NCI-H2196 treated with DMSO at 0.1 percent for 48 hours (cell line): ENCODE data around the gene TMC2.
"Not testable (repeated sequence)": the region's sequence is repeated elsewhere in the genome, so short reads cannot be mapped to it uniquely, and the experiment has no call there.

Experiments used
- DNase-seq: peaks from one replicate; lab custom pipeline; 2025; ENCODE audit not compliant: unreplicated experiment; lab: John Stamatoyannopoulos, UW

TMC2 gene

DNA sequence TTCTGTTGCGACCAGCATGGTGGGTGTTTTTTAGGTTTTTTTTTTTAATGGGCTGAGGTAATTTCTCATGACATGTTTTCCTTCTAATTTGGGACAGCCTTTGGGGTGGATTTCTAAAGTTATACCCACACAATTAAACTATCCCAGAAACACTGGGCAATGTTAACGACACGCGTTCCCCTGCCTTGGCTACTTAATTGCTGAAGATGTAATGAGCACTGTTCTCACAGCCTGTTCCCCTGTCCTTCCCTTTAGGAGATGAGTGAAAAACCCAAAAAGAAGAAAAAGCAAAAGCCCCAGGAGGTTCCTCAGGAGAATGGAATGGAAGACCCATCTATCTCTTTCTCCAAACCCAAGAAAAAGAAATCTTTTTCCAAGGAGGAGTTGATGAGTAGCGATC is 121.3 kb downstream of the TMC2 start:
- no peak for DNase-seq

- no peak for DNase-seq
Observed at GRCh38 chr20:2658414-2659354, 122.3 kb downstream of the TMC2 start.

- DNase-seq = no peak
Observed at GRCh38 chr20:2659547-2659946, 123.2 kb downstream of the TMC2 start.

DNA sequence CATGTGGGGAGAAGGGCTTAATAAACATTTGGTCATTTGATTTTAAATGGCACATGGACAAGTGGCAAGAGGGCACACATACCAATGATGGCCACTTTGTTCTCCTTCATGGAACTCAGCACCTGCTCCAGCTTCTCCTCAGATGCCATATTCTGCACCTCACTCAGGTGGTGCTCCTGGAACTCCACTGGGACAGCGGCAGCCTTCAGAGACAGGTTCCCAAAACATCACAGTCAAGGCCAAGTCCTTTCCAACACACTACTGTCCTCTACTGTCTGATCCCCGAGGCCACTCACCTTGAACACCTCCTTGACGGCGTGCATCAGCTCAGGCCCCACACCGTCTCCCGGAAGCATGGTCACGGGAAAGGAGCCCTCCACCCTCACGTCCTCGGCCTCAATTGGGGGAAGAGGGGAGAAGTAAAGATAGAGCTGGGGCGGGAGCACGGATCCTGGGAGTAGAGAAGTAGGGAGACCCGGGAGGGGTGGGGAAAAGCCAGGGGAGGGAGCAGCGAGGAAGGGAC is 127.1 kb downstream of the TMC2 start:
- DNase-seq = no peak

DNA sequence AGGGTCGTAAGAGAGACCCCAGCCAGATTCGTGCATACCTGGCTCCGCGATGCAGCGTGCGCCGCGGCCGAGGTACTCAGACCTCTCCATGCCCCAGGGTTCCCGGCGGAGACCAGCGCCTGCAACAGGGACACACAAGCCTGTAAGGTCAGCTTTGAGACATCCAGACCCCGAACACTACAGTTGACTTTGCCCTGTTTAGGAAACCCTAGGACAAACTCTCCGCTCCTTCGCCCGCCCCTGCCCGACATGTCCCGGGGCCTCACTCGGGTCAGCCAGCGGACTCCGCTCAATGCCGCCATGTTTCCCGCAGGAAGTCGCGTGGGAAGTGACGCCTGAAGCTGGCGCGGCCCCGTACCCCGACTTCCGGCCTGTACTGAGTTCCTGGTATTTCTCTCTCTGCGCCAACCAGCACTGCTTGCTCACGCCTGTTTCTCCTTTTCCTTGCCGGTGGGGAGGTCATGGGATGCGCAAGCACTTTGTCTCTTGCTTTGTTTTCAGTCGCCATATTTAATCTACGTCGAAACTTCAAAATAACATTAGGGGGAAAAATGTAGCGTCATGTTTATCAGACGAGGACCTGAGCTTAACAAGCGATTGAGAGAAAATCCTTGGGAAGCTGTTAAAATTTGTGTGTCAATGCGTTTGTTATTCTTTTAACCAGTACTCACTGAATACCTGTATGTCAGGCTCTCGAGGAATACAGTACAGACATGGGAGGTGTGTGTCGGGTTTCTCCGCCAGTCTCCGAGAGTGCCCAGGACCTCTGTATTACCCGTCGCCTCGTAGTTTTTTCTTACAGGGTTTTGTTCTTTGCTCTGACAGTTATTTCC is 127.7 kb downstream of the TMC2 start, which contains the start of gene IDH3B:
IDH3B (minus strand) TSS at position 330 of the 833 bp plus-strand sequence; CDS start at position 302, 28 bp downstream.
- DNase-seq = peak; percentile 93

DNA sequence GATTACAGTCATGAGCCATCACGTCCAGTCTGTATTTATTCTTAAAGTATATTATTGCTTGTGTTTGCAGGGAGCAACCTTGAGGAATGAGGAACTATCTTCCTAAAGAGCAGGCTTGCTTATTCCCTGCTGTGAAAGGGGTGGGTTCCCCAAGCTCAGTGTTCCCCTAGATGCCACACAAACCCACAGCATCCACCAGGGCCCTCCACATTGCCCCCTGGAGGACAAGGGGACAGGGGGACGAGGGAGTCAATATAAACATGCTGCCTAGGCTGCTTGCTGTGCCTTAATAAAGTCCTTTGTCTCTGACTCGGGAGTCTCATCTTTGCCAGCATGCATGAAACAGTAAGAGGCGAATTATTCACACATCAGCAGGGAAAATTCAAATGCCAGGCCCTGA is 135.6 kb downstream of the TMC2 start:
- no peak for DNase-seq

GRCh38 chr20:2672446-2672845 is 136.1 kb downstream of the TMC2 start:
- no peak for DNase-seq

GRCh38 chr20:2673453-2673852 is 137.1 kb downstream of the TMC2 start:
- no peak for DNase-seq

DNA sequence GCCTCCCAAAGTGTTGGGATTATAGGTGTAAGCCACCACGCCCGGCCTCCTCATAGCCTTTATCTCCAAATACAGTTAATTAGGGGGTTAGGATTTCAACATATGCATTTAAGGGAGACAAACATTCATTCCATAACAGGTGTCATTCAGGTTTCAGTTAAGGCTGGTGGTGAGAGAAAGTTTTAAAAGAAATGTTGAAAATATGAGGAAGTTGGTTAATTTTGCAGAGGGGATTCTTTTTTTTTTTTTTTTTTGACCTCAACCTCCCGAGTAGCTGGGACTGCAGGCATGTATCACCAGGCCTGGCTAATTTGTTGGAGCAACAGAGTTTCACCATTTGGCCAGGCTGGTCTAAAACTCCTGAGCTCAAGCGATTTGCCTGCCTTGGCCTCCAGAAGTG is 143.7 kb downstream of the TMC2 start:
- DNase-seq = no peak

DNA sequence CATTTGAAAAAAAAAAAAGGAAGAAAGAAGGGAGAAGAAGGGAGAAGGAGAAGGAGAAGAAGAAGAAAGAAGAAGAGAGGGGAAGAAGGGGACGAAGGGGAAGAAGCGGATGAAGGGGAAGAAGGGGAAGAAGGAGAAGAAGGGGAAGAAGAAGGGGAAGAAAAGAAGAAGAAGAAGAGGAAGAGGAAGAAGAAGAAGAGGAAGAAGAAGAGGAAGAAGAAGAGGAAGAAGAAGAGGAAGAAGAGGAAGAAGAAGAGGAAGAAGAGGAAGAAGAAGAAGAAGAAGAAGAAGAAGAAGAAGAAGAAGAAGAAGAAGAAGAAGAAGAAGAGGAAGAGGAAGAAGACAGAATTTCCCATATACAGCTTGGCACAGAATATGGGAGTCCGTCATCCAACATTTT is 145.7 kb downstream of the TMC2 start:
- not testable (repeated sequence) for DNase-seq

DNA sequence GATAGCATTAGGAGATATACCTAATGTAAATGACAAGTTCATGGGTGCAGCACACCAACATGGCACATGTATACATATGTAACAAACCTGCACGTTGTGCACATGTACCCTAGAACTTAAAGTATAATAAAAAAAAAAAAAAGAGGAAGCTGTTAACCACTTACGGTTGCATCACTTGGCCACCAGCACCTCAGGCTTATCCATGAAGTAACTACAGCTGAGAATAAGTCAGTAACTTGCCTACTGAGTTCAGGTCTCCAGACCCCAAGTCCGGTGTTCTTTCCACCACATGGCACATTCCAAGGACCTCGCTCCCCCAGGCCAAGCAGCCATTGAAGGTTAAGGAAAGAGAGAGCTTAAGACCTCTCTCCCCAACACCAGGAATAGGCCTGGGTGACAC is 148.4 kb downstream of the TMC2 start:
- not testable (repeated sequence) for DNase-seq

- DNase-seq = no peak
Observed at GRCh38 chr20:2687514-2687913, 151.1 kb downstream of the TMC2 start.

DNA sequence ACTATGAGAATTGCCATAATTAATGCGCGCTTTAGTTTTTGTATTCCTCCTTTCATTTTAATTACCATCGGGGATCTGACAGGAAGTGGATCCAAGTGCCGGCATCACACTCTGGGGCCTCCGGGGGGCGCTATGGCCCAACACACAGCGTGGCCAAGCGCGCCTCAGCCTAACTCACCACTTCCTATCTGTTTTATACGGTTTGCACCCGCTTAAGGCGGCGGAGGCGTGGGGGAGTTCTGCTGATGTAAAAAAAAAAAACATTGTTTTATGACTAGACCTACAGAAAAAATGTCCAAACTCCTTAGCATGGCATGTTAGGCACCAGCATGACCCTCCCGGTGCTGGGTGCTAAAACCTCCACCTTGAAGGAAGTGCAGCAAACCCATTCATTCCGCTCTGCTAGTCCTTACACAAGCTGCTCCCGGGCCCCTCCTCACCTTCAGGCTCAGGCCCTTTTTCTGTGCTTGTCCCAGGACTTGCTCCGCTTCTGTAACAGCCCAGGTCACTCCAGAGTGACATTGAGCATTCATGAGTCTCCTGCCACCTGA is 151.7 kb downstream of the TMC2 start:
- no peak for DNase-seq

- no peak for DNase-seq
Observed at GRCh38 chr20:2690213-2690612, 153.8 kb downstream of the TMC2 start.

DNA sequence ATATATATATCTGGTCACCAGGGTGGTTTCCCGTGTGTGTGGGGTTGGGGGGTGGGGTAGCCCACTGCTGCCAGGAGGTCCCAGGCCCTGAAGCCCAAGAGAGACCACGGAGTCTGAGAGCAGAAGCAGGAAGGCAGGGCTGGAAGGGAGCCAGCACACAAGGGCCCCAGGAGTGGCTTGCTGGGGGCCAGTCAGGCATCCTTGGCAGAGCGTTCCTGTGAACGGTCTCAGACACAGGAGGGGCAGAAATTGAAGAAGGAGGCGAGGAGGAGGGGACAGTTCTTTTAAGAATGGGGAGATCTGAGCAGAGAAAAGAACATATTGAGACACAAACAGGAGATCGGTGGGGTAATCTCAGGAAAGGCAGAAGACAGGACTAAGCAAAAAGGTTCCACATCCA is 154.3 kb downstream of the TMC2 start:
- DNase-seq = no peak

GRCh38 chr20:2691127-2691526 is 154.8 kb downstream of the TMC2 start:
- no peak for DNase-seq
